ES-I3 (cell line): ENCODE data around the gene PASK.

Source experiments
- H3K36me3 ChIP-seq: 2 replicates; pipeline ENCODE4 v1.6.1; 2013; ENCODE audit warnings: mild to moderate bottlenecking, low read length, control low read depth, moderate library complexity; ENCODE audit not compliant: insufficient read depth
- H3K4me1 ChIP-seq: 2 replicates; pipeline ENCODE4 v1.6.1; 2013; ENCODE audit warnings: mild to moderate bottlenecking, control low read depth, low read length; ENCODE audit not compliant: insufficient read depth
- H3K9ac ChIP-seq: 2 replicates; pipeline ENCODE4 v1.6.1; 2013; ENCODE audit warnings: low read depth, mild to moderate bottlenecking, low read length, moderate library complexity
- H3K9me3 ChIP-seq: 2 replicates; pipeline ENCODE4 v1.6.1; 2013; ENCODE audit warnings: mild to moderate bottlenecking, low read length, moderate library complexity; ENCODE audit not compliant: control insufficient read depth, insufficient read depth

PASK gene

DNA sequence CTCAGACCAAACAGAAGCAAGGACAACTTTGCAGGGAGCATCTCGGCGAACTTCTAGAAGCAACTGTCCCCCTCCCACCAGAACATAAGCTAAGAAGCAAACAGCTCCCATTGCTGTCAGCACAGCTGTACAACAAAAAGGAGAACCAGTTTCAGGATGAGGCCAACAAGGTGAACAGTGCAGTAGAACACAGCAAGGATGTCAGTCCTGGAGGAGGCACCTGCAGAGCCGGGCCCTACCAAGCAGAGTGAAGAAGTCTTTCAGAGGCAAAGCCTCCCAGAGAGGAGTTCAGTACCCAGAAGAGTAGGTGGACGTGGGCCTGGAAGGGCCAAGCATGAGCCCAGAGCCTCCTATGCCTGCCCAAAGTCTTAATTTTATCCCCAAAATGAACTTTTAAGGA is 1.0 kb downstream of the PASK start:
- H3K4me1 ChIP-seq, result peaks cover 6% of the 10 kb centered on the region; the same call in 1 of the 2 replicates
- H3K9me3 ChIP-seq, result no peaks in the 10 kb centered on the region
- H3K36me3 ChIP-seq, result no peaks in the 10 kb centered on the region
- peak overlapping the region; percentile 89; the same call in 1 of the 2 replicates for H3K9ac ChIP-seq

- no peak overlapping the region for H3K9ac ChIP-seq
- H3K4me1 ChIP-seq, result peaks cover 6% of the 10 kb centered on the region; the same call in 1 of the 2 replicates
- H3K9me3 ChIP-seq, result no peaks in the 10 kb centered on the region
- H3K36me3 ChIP-seq, result no peaks in the 10 kb centered on the region
Measured at GRCh38 chr2:241147336-241147735, 1.9 kb downstream of the PASK start.

DNA sequence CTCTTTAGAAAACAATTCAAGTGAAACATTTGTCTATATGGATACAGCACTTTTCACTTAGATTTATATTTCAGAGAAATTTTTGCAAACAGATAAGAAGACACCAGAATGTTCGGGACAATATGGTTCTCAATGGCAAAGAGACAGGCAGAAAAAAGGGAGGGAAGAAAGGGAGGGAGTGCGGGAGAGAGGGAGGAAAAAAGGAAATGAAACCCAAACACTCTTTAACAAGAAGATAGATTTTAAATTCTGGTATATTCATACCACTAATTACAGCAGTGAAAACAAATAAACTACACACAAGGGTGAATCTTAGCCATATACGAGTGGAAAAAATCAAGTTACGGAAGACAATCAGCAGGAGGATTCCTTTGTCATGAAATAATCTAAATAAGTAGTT is 3.0 kb downstream of the PASK start:
- no peaks in the 10 kb centered on the region for H3K9me3 ChIP-seq
- H3K36me3 ChIP-seq, result no peaks in the 10 kb centered on the region
- H3K9ac ChIP-seq, result no peak overlapping the region
- peaks cover 6% of the 10 kb centered on the region; the same call in 1 of the 2 replicates for H3K4me1 ChIP-seq

DNA sequence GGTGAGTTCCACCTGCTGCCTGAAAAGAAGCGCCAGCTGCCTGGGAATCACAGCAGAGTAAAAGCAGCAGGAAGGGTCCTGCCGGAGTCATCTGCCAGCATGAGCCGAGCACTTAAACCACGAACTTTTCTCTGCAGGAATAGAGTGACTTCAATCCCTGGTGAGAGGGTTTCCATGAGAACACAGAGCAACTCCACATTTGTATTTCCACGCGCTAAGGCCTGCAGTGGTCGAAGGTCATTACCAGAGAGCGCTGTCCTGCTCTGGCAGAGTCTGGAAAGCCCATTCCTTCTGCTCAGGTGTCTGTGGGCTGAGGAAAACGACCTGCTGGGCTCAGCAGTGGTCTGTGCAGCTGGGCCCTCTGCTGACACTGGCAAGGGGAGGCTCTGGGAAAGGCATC is 6.7 kb downstream of the PASK start:
- Histone ChIP-seq H3K9ac (no peak overlapping the region), H3K36me3 (no peaks in the 10 kb centered on the region; the same call in 1 of the 2 replicates), H3K9me3 (no peaks in the 10 kb centered on the region), H3K4me1 (no peaks in the 10 kb centered on the region)

GRCh38 chr2:241142063-241142462 is 7.2 kb downstream of the PASK start:
- Histone ChIP-seq H3K36me3 (no peaks in the 10 kb centered on the region; the same call in 1 of the 2 replicates), H3K9me3 (no peaks in the 10 kb centered on the region), H3K9ac (no peak overlapping the region), H3K4me1 (no peaks in the 10 kb centered on the region)

DNA sequence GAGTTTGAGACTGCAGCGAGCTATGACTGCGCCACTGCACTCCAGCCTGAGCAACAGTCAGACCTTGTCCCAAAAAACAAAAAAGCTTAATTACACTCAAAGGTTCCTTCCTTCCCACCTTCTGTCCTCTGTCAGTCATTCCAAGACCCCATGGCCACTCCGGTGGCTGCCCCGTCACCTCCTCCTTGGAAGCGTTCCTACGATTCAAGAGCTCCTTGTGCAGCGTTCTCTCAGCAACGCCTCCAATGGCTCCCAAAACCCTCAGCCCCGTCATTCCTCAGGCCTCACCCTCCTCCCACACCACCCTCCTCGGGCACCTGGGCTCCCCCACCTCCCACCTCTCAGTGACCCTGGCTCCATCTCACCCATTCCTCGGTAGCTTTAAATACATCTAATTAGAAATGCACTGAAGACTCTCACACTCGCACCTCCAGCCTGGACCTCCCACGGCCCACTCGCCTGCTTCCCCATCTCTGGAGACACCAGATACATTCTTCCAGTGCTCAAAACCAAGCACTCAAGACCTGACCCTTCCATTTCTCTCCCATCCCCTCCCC is 8.0 kb downstream of the PASK start:
- Histone ChIP-seq H3K4me1 (no peaks in the 10 kb centered on the region), H3K9ac (no peak overlapping the region), H3K9me3 (no peaks in the 10 kb centered on the region), H3K36me3 (no peaks in the 10 kb centered on the region; the same call in none of the 2 replicates)

GRCh38 chr2:241140445-241140840 is 8.8 kb downstream of the PASK start:
- no peaks in the 10 kb centered on the region for H3K9me3 ChIP-seq
- no peaks in the 10 kb centered on the region for H3K4me1 ChIP-seq
- no peaks in the 10 kb centered on the region; the same call in none of the 2 replicates for H3K36me3 ChIP-seq
- H3K9ac ChIP-seq, result no peak overlapping the region

- Histone ChIP-seq H3K9ac (no peak overlapping the region), H3K36me3 (no peaks in the 10 kb centered on the region; the same call in none of the 2 replicates), H3K9me3 (no peaks in the 10 kb centered on the region)
Measured at GRCh38 chr2:241139531-241140444, 9.5 kb downstream of the PASK start.

GRCh38 chr2:241138471-241138870 is 10.8 kb downstream of the PASK start:
- Histone ChIP-seq H3K9ac (no peak overlapping the region), H3K4me1 (no peaks in the 10 kb centered on the region), H3K36me3 (no peaks in the 10 kb centered on the region; the same call in none of the 2 replicates), H3K9me3 (no peaks in the 10 kb centered on the region)

More at GRCh38 chr2:241139531-241140444, 9.5 kb downstream of the PASK start:
- no peaks in the 10 kb centered on the region for H3K4me1 ChIP-seq

GRCh38 chr2:241137276-241138190 is 11.7 kb downstream of the PASK start:
- Histone ChIP-seq H3K36me3 (no peaks in the 10 kb centered on the region; the same call in none of the 2 replicates), H3K9me3 (no peaks in the 10 kb centered on the region), H3K9ac (no peak overlapping the region), H3K4me1 (no peaks in the 10 kb centered on the region)

DNA sequence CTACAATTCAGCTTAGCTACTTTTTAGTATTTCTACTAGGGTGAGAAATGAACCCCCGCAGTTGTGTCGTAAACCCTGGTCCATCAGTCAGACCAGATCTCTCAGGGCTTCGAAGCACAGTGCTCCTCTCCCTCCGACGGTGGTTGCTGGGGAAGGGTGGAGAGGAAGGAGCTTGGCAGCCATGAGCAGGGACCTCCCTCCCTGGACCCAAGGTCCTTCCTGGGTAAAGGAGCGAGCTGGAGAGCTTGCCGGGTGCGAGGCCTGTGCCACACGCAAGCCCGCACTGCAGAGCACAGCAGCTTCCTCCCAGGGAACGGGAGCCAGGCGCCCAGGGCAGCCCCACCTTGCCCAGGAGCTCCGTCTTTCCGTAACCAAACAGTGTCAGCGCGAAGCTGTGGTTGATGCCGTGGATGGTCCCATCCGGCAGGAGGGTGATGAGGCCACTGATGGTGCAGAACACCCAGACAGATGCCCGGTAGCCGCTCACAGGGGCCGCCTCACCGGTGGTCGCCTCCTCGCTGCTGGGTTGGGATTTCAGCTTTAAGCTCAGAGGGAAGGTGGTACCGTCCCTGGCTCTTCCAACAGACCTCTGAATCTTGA is 12.5 kb downstream of the PASK start:
- Histone ChIP-seq H3K36me3 (no peaks in the 10 kb centered on the region; the same call in none of the 2 replicates), H3K9ac (no peak overlapping the region), H3K9me3 (no peaks in the 10 kb centered on the region), H3K4me1 (no peaks in the 10 kb centered on the region)

DNA sequence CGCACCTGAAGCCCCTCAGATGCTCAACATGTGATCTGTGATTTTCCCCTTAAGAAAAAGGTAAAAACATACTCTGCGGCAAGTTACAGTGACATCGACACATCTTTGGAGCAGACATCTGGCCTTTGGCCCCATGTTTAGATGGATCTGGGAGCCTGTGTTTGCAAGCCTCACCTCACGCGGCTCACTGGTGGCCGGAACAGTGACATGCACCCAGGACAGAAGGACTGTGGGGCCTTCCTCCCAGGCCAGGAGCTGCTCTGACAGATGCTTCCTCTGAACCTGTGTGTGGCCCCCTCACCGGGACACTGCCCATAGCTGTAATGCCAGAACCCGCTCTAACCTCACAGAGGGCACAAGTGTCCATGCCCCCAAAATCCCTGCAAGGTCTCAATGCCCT is 13.1 kb downstream of the PASK start:
- H3K9me3 ChIP-seq, result no peaks in the 10 kb centered on the region
- no peak overlapping the region for H3K9ac ChIP-seq
- H3K4me1 ChIP-seq, result no peaks in the 10 kb centered on the region
- no peaks in the 10 kb centered on the region; the same call in none of the 2 replicates for H3K36me3 ChIP-seq

GRCh38 chr2:241135737-241136136 is 13.5 kb downstream of the PASK start:
- Histone ChIP-seq H3K9ac (no peak overlapping the region), H3K9me3 (no peaks in the 10 kb centered on the region), H3K4me1 (no peaks in the 10 kb centered on the region), H3K36me3 (no peaks in the 10 kb centered on the region; the same call in none of the 2 replicates)

GRCh38 chr2:241134711-241135110 is 14.6 kb downstream of the PASK start:
- Histone ChIP-seq H3K36me3 (peaks cover 4% of the 10 kb centered on the region), H3K9ac (no peak overlapping the region), H3K4me1 (no peaks in the 10 kb centered on the region), H3K9me3 (no peaks in the 10 kb centered on the region)
